Upper lobe of left lung (tissue), 4 donors: ENCODE results near the gene CPAMD8.

ENCODE experiments used
- EP300 ChIP-seq, 4 donors: sonication (generic); formaldehyde crosslinking; IDR thresholded peaks; one replicate each; pipeline ENCODE4 v1.5.1; 2017; ENCODE audit warnings: antibody characterized with exemption in 4 of 4, control low read depth in 2 of 4
- POLR2A ChIP-seq, 4 donors: fragments of 450-650 bp; IDR thresholded peaks; one replicate each; pipeline ENCODE4 v1.5.1; 2016 to 2017; ENCODE audit warnings: antibody characterized with exemption in 4 of 4, mild to moderate bottlenecking in 2 of 4
- POLR2AphosphoS5 ChIP-seq, 2 donors: sonication (generic); formaldehyde crosslinking; IDR thresholded peaks; one replicate each; pipeline ENCODE4 v1.5.1; 2017; ENCODE audit warnings: antibody characterized with exemption in 2 of 2
- TF ChIP-seq, protein P1 (sequence below), 6 experiments: fragments of 450-650 bp in 4 of 6; fragments of 200-600 bp in 2 of 6; sonication (generic) in 2 of 6; IDR thresholded peaks; one replicate each; pipeline ENCODE4 v1.5.1; 2016 to 2019; ENCODE audit warnings: antibody characterized with exemption in 6 of 6

DNA sequence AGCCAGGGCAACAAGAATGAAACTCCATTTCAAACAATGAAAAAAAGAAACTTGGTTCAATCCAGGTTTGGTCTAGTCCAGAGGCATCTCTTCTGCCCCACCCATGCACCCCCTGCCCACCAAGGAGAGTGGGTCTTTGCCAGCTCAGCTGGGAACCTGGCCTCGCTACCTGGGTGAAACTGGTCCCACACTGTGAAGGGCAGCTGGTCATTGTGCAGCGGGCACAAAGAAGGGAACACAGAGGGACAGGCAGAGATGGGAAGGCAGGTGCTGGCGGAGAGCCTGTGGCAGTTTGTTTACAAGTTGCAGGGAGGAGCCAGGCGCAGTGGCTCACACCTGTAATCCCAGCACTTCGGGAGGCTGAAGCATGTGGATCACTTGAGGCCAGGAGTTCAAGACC, 50.2 kb downstream of the CPAMD8 start:
- TF ChIP-seq, protein P1, sequence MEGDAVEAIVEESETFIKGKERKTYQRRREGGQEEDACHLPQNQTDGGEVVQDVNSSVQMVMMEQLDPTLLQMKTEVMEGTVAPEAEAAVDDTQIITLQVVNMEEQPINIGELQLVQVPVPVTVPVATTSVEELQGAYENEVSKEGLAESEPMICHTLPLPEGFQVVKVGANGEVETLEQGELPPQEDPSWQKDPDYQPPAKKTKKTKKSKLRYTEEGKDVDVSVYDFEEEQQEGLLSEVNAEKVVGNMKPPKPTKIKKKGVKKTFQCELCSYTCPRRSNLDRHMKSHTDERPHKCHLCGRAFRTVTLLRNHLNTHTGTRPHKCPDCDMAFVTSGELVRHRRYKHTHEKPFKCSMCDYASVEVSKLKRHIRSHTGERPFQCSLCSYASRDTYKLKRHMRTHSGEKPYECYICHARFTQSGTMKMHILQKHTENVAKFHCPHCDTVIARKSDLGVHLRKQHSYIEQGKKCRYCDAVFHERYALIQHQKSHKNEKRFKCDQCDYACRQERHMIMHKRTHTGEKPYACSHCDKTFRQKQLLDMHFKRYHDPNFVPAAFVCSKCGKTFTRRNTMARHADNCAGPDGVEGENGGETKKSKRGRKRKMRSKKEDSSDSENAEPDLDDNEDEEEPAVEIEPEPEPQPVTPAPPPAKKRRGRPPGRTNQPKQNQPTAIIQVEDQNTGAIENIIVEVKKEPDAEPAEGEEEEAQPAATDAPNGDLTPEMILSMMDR (IDR thresholded peaks at IDR 0.05): no peak
- no peak for TF ChIP-seq POLR2A (IDR thresholded peaks at IDR 0.05)
- TF ChIP-seq POLR2AphosphoS5 (IDR thresholded peaks at IDR 0.05): no peak
- TF ChIP-seq EP300 (IDR thresholded peaks at IDR 0.05): no peak
